HG03025 (cell line): ENCODE measurements around the gene RAB5IF.
A peak's percentile ranks its signal among the peaks of the same experiment; 100 is the strongest.
"Not testable (repeated sequence)": the region's sequence is repeated elsewhere in the genome, so short reads cannot be mapped to it uniquely, and the experiment has no call there.

Experiments used
- ATAC-seq: cut with Tn5 transposase; IDR thresholded peaks from one replicate; pipeline ENCODE4 v1.9.1; 2021; ENCODE audit warnings: mild to moderate bottlenecking, moderate library complexity; ENCODE audit not compliant: unreplicated experiment, low FRiP score

RAB5IF gene

DNA sequence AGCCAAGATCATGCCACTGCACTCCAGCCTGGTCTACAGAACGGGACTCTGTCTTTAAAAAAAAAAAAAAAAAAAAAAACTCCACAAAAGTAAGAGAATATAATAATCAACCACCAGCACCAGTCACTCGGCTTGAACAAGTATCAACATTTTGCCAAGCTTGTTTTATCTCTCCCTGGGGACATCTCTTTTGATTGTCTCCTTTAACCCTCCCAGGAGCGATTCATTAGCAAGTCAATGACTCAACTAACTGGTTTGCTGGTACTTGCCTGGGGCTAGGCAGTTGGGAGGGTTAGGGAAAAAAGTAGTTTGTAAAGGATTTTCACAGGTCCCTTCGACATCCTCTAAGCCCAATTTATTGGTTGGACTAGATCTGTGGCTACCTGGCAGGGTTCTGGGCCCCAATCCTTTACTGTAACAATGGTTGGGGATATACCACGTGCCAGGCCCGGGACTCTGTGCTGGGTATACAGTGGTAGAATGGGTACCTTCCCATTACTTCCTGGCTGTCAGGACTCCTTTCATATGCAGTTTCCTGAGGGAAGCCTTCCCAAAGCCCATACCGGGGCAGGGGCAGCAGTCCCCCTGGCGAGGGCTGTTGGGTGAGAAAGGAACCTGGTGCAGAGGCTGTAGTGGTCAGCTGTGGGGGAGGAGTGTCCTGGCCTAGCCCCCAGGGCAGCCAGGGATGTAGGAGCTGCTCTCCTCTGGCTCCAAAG is 20.0 kb upstream of the RAB5IF start:
- no peak for ATAC-seq

DNA sequence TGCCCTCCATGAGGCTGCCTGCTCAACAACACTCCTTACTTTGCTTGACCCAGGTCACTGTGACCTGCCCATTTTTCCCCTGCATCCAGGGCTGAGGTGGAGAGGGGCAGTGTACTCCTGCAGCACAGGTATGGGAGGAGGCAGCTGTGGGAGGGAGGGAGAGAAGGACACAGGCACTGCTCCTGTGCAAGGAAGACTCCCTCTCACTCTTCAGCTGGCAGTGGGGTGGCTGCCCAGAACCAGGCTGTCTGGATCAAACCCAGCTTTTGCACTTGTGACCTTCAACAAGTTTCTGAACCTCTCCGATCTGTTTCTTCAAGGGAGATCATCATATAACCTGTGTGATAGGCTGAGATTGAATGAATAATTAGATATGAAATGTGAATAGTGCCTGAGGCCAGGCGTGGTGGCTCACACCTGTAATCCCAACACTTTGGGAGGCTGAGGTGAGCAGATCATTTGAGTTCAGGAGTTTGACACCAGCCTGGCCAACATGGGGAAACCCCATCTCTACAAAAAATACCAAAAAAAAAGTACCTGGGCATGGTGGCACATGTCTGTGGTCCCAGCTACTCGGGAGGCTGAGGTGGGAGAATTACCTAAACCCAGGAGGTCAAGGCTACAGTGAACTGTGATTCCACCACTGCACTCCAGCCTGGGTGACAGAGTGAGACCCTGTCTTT is 18.1 kb upstream of the RAB5IF start:
- no peak for ATAC-seq

DNA sequence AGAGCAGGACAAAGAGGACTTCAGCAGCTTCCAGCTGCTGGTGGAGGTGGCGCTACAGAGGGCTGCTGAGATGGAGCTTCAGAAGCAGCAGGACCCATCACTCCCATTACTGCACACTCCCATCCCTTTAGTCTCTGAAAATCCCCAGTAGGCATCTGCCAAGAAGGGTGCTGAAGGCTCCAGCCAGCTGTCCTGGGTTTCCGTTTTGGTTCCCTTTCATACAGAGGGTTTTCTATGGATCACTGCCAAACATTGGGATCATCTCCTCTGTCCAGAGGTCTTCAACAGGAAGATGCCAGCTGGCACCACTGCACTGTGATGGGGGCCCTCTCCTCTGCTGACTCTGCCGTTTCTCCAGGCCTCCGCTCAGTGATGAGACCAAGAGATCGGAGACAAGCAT is 14.3 kb upstream of the RAB5IF start:
- no peak for ATAC-seq

DNA sequence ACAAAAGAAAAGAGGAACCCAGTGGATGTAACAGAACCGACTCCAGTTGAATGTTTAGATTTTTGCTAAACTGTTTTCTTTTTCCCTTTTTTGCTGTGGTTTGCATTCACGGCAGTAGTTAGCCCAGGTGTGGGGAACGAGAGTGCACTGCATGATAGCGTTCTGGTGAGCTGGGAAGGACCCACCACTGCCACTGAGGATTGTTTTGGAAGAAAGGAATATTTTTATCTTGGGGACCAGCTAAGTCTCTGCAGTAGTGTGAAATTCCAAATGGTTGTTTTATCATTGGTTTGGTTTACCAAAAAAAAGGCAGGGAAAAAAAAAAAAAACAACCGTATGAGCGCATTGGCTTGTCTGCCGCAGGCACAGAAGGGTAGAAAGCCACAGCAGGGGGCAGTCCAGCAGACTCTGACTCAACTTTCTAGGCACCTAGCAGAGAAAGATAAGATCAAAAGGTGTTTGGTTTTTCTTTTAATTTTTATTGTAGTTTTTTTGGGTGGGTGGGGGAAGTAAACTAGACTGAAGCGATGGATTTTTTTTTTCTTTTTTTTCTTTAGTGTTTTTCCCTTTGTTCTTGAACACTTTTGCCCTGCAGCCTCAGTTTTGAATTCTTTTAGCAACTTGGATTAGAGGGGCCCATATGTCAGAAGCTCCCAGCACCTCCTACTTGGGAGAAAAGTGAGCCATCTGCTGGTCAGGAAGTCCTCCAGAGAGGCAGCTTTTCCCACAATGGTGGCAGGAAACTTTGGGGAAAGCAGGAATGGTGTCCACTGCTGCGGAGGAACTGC is 13.5 kb upstream of the RAB5IF start:
- no peak for ATAC-seq

DNA sequence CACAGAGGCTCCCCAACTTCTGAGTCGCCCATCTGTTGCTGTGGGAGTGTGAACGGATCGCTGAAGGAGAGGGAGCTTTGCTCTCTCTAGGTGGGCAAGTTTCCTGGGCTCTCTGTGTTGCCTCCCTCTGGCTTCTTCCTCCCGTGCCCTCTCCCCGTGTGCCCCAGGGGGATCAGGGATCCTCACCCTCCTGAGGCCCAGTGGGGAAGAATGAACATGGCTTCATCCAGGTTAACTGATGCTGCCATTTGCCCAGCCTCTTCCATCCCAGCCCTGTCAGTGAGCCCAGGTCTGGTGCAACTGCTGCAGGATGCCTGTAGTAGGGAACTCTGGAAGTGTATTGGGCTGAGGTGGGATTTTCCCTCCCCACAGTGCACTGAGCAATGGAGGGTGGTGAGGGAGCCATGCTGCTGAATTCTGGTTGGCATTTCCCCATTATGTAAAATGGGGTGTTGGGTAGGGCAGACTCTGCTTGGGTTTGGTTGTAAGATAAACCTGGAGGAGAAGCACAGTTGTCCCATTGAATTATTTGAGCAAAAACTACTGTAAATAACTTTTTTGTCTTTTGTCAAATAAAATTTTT is 12.1 kb upstream of the RAB5IF start:
- ATAC-seq = no peak

DNA sequence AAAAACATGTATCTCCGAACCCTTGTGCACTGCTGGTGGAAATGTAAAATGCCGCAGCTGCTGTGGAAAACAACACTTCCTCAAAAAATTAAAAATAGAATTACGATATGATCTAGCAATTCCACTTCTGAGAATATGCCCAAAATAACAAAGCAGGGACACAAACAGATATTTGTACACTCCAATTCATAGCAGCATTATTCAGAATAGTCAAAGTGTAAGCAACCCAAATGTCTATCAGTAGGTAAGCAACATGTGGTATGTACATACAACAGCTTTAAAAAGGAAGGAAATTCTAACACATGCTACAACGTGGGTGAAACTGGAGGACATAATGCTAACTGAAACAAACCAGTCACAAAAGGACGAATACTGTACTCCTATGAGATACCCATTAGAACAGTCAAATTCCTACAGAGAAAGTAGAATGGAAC is 5.7 kb upstream of the RAB5IF start:
- no peak for ATAC-seq

DNA sequence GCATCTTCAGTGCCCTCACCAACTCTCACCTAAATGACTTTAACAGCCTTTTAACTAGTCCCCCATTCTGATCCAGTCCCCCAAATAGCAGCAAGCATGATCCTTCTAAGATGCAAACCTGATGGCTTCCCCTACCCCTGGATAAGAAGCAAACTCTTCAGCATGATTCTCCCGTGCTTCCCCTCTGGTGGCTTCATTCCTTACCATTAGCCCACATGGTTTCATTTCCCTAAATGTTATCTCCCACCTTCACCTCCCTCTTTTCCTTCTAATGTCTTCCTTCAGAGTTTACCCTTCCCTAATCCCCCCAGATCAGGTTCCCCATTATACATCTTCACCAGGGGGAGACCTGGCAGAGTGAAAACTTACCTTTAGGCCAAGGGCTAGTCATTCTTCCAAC is 4.0 kb upstream of the RAB5IF start:
- no peak for ATAC-seq

DNA sequence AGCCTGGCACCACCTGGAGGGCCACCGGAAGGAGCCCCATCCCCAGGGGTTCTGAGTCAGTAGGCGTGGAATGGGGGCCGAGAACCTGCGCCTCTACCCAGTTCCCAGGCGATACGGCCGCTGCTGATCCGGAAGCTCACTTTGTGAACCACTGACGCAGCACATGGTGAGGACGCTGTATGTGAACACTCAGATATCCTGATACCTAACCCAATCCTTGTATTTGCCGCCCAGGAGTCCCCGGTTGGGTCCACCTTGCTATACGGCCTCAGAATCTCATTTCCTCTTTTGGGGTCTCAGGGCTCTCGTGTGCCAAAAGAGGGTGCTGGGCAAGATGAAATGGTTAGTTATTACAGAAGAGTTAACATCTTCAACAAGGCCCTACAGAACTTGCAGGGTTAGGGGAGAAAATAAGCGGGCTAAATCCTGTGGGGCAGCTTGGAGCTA is 604 bp upstream of the RAB5IF start:
- peak; percentile 26 for ATAC-seq

DNA sequence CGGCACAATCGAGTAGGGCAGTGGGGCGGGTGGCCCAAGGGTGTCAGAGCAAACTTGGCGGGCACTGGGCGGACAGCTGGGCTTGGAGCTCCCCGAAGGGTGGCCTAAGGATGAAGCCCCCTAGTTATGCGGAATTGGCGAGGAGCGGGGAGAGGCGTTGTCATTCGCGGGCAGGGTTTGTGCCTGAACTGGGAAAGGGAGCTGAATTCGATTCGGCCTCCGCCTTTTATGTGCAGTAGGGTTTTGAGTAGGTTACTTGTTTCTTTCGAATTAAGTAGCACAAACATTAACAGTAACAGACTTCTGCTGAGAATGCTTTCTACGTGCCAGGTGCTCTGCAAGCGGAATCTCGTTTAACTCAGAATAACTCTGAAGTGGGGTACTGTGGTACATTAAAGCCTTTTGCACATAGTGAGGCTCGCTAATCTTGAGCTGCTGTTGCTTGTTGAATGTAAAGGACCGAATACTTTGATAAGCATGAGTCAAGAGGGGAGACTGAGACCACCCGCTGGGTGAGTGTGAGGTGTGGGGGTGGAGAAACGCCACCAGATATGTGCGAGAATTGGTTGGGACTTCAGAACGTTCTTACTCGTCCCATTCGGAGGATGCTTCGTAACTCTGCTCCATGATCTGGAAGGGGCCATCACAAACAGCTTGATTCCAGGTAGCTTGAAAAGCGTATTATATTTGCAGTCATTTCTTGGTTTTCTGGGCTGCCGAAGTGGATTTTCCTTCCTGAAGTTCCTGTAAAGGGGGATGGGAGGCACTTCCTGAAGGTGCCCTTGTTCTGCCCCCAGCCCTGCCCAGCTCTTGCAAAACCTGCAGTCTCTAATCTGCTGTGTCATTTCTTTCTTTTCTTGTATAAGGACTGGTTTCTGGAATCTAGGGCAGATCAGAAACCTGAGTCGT is 833 bp downstream of the RAB5IF start:
- peak; percentile 8 for ATAC-seq

DNA sequence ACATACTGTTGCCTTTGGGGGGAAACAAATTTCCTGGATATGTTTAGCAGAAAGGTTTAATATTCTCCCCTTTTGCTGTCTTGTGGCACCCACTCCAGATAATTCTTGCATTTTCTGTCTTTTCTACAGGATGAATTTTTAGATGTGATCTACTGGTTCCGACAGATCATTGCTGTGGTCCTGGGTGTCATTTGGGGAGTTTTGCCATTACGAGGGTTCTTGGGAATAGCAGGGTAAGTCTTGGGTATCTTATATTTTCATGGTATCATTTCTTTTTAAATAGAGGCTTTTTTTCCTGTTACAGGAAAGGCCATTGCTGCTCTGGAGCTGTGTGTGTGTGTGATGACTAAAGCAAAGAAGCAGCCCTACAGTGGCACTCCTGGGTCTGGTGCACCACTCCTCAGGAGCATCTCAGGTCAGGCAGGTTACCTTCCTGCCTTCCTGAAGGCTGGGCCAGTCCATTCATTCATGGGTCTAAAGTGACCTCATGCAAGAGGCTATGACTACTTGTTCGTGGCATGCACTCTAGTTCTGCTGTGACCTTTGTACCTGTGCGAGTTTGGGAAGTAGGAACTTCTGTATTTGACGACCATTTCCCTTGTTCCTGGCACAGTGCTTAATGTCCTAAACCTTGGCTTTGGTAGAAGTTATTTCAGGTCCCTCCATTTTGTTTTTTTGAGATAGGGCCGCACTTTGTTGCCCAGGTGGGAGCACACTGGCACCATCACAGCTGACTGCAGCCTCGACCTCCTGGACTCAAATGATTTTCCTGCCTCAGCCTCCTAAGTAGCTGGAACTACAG is 2.2 kb downstream of the RAB5IF start:
- ATAC-seq = no peak

DNA sequence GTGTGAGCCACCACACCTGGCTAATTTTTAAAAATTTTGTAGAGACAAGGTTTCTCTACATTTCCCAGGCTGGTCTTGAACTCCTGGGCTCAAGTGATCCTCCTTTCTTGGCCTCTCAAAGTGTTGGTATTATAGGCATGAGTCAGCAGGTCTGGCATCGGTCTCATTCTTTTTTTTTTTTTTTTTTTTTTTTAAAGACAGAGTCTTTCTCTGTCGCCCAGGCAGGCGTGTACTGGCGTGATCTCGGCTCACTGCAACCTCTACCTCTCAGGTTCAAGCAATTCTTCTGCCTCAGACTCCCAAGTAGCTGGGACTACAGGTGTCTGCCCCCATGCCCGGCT is 2.8 kb downstream of the RAB5IF start:
- not testable (repeated sequence) for ATAC-seq

DNA sequence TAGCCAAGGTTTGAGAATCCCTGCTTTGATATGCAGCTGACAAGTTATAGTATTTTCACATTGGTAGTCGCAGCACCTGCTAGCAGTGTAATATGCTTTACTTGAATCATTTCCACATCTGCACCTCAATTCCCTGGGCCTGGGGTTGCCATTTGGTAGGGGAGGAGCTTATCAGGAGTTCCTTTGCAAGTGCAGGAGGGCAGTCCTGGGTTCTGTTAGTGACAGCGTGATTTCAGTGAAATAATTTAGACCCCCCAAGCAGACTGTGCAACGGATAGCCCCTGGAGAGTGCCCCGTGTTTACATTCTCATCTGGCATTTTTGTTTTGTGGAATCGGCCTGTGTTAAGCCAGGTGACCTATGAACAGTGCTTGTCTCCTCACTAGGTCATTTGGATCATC is 6.0 kb downstream of the RAB5IF start:
- no peak for ATAC-seq

DNA sequence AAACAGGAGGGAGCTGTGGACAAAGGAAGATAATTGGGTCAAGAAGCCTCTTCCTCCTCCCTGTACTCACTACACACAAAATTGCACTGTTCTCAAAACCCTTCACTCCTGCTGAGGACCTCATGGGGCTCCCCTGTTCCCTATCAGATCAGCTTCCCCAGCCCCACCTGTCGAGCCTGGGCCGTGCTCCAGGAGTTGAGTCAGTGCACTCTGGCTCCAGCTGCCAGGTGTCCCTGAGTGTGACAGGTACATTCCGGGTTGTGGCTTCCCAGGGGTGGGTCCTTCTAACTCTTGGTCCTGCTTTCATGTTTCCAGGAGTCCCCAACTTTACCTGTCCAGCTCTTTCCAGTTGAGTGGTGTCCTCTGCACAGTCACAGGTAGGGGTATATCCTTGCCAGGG is 8.4 kb downstream of the RAB5IF start:
- ATAC-seq = no peak

DNA sequence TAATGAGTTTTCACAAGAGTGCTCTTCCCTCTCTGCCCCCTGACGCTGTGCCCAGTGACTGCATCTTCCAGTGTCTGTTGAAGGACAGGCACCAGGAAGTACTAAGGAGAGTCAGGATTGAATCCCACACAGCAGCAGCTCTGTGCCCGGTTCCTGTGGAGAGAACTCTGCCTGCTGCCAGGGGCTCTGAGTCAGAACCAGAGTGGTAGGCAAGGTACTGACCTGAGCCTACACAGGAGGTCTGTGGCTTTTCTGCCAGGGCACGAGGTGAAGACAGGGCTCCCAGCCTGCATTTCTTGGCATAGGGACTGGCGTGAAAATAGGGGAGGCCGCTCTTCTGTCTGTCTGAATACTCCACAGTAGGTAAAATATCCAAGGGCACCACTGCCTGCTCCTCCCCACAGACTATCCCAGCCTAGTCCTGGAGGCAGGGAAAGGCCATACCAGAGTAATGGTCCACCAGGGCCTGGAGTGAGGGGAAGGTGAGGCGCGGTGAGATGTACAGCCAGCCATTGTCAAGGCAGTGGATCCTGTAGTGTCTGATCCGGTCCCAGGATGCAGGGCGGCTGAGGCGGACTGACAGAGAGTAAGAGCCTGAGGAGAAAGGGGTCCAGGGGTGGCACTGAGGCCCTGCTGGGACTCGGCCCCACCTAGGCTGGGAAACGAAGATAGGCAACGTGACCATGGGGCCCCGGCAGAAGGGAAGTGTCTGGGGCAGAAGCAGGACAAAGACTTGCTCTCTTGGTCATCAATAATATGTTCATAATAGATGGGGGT is 9.4 kb downstream of the RAB5IF start:
- ATAC-seq = no peak

DNA sequence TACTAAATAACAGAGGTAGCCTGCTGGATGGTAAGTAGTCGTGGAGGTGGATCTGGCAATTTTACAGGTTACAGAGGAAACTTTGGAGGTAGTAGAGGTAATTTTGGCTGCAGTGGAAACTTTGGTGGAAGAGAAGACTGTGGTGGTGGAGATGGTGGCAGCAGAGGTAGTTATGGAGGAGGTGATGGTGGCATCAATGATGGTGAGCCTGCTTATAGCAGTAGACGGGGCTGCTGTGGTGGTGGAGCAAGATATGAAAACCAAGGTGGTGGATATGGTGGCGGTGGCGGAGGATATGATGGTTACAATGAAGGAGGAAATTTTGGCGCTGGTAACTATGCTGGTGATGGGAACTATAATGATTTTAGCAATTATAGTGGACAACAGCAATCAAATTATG is 15.3 kb downstream of the RAB5IF start:
- ATAC-seq = no peak

DNA sequence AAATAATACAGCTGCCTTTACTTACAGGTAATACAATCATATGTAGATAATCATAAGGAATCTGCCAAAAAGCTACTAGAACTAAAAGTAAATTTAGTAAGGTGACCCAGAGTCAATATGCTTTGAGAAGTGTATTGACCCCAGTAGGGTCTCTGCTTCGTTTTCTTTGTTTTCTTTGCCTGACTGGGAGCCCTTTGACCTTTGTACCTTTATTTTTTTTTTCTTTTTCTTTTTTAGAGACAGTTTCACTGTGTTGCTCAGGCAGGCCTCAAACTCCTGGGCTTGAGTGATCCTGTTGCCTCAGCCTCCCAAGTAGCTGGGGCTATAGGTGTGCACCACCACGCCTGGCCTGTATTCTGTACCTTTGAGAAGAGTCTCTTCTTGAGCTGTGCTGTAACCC is 17.9 kb downstream of the RAB5IF start:
- ATAC-seq = no peak

DNA sequence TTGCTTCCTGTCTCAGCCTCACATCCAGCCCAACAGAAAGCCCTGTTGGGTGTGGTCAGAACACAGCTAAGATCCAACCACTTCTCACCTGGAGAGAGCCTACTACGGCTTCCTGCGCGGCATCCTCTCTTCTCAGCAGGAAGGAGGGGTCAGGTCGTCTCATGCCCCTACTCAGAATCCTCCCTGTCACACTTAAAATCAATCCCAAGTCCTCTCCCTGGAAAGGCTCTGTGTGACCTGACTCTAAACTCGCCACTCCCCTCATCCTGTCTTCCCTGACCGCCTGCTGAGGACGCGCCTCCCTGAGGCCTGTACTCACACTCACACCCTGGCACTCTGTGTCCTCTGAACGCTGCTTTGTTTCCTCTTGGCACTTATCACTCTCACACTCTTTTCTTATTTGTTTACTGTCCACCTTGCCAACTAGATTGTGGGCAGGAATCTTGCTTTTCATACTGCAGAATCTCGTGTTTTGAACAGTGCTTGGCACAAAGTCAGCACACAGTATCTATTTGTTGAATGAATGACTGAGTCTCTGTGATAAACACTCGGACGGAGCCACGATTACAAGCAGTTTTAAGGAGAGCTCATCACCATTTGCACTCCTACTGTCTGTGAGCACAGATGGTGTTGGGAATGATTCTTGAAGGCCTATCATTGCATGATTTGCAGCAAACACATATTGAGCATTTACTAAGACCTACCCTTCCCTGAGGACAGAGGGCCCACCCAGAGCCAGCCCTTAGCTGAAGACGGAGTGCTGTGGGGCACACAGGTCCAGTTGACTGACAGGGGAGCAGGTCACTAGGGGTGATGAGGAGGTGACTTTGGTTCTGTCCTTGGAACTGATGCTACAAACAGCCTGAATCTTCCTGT is 18.7 kb downstream of the RAB5IF start:
- no peak for ATAC-seq

DNA sequence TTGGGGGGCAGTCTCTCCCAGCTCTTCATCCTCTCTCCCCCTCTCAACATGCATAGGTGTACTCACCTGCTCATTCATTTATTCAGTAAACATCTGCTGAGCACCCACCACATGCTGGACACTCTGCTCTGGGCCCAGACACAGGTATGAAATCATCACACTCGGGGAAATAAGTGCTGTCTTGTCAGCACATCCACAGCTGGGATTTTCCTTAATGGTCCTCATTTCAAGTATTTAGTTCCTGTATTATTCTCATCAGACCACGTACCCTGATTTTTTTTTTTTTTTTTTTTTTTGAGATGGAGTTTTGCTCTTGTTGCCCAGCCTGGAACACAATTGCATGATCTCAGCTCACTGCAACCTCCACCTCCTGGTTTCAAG is 19.4 kb downstream of the RAB5IF start:
- no peak for ATAC-seq
